Measurements from ENCODE around the gene IL22RA2.

IL22RA2 gene

GRCh38 chr6:137197684-137198645 is 24.5 kb upstream of the IL22RA2 start:
- no peak for DNase-seq (ENCODE audit: low spot score)

GRCh38 chr6:137193256-137194070 is 20.0 kb upstream of the IL22RA2 start:
- no peak for DNase-seq (ENCODE audit: low spot score)

- no peak for DNase-seq (ENCODE audit: low spot score)
Observed at GRCh38 chr6:137192821-137193220, 19.4 kb upstream of the IL22RA2 start.

- no peak for DNase-seq (ENCODE audit: low spot score)
Observed at GRCh38 chr6:137191670-137192069, 18.2 kb upstream of the IL22RA2 start.

- DNase-seq (ENCODE audit: low spot score), result no peak
Observed at GRCh38 chr6:137191236-137191635, 17.8 kb upstream of the IL22RA2 start.

- no peak for DNase-seq (ENCODE audit: low spot score)
Observed at GRCh38 chr6:137190583-137191094, 17.2 kb upstream of the IL22RA2 start.

- no peak for DNase-seq (ENCODE audit: low spot score)
Observed at GRCh38 chr6:137188855-137189254, 15.4 kb upstream of the IL22RA2 start.

- DNase-seq (ENCODE audit: low spot score), result no peak
Observed at GRCh38 chr6:137185290-137185689, 11.8 kb upstream of the IL22RA2 start.

- no peak for DNase-seq (ENCODE audit: low spot score)
Observed at GRCh38 chr6:137182654-137183073, 9.2 kb upstream of the IL22RA2 start.

GRCh38 chr6:137181891-137182653 is 8.6 kb upstream of the IL22RA2 start:
- DNase-seq (ENCODE audit: low spot score), result no peak

GRCh38 chr6:137177611-137178010 is 4.2 kb upstream of the IL22RA2 start:
- DNase-seq (ENCODE audit: low spot score), result no peak

GRCh38 chr6:137176729-137177128 is 3.3 kb upstream of the IL22RA2 start:
- no peak for DNase-seq (ENCODE audit: low spot score)

GRCh38 chr6:137175868-137176245 is 2.4 kb upstream of the IL22RA2 start:
- no peak for DNase-seq (ENCODE audit: low spot score)

GRCh38 chr6:137175157-137175867 is 1.9 kb upstream of the IL22RA2 start:
- DNase-seq (ENCODE audit: low spot score), result no peak

GRCh38 chr6:137172734-137173431 is 561 bp downstream of the IL22RA2 start:
- no peak for DNase-seq (ENCODE audit: low spot score)

GRCh38 chr6:137171824-137172733 is 1.4 kb downstream of the IL22RA2 start:
- no peak for DNase-seq (ENCODE audit: low spot score)

GRCh38 chr6:137171053-137171374 is 2.4 kb downstream of the IL22RA2 start:
- no peak for DNase-seq (ENCODE audit: low spot score)

- no peak for DNase-seq (ENCODE audit: low spot score)
Observed at GRCh38 chr6:137170266-137171052, 3.0 kb downstream of the IL22RA2 start.
